Activated B cell treated with CpG ODN at 0.5 μM for 24 hours (primary cell): ENCODE data around the gene CLEC7A. TPM values are rescaled to one million over a fixed set of nuclear protein-coding genes. Genes with fewer than 3 reads are reported as not detected.

Experiments
- ATAC-seq: fragments of 200-7000 bp; cut with Tn5 transposase; one replicate; pipeline ENCODE4 v1.10.0; 2021; ENCODE audit warnings: low read depth, mild to moderate bottlenecking, moderate library complexity
- CTCF ChIA-PET: fragments of 350-600 bp; sonication (Branson Sonifier 250); formaldehyde crosslinking; loops from one replicate; lab custom pipeline; 2021; ENCODE audit warnings: antibody characterized with exemption; lab: Charles Lee
- POLR2A ChIA-PET: fragments of 350-600 bp; sonication (Branson Sonifier 250); formaldehyde crosslinking; loops from one replicate; lab custom pipeline; 2021; ENCODE audit warnings: antibody characterized with exemption; lab: Charles Lee
- DNase-seq: peaks from one replicate; pipeline ENCODE4 v3.0.0; 2022
- H3K27ac Mint-ChIP-seq: one replicate; pipeline ENCODE4 v1.8.0; 2020; ENCODE audit warnings: mixed read lengths
- H3K27me3 Mint-ChIP-seq: one replicate; pipeline ENCODE4 v1.8.0; 2021; ENCODE audit warnings: mixed read lengths
- H3K36me3 Mint-ChIP-seq: one replicate; pipeline ENCODE4 v1.8.0; 2021; ENCODE audit warnings: low read depth, mixed read lengths
- H3K4me1 Mint-ChIP-seq: one replicate; pipeline ENCODE4 v1.8.0; 2021; ENCODE audit warnings: mixed read lengths
- H3K4me3 Mint-ChIP-seq: one replicate; pipeline ENCODE4 v1.8.0; 2020; ENCODE audit warnings: mild to moderate bottlenecking, mixed read lengths
- H3K9me3 Mint-ChIP-seq: one replicate; pipeline ENCODE4 v1.8.0; 2020; ENCODE audit warnings: mixed read lengths
- intact Hi-C: fragments of 100-400 bp; cut with micrococcal nuclease; formaldehyde crosslinking; loops from one replicate; pipeline ENCODE4 v1.15.1; 2024
- total RNA-seq: library from RNA; stranded (reverse); gene quantifications from 2 replicates; pipeline ENCODE4 v1.2.3, GENCODE V29; 2022
- TF ChIP-seq, protein P1 (sequence below): fragments of 200-600 bp; IDR thresholded peaks from one replicate; pipeline ENCODE4 v1.8.0; 2022; ENCODE audit warnings: antibody characterized with exemption, mild to moderate bottlenecking

Gene CLEC7A
- total RNA-seq, 1 donor from 2014 or later = 0.09 TPM

DNA sequence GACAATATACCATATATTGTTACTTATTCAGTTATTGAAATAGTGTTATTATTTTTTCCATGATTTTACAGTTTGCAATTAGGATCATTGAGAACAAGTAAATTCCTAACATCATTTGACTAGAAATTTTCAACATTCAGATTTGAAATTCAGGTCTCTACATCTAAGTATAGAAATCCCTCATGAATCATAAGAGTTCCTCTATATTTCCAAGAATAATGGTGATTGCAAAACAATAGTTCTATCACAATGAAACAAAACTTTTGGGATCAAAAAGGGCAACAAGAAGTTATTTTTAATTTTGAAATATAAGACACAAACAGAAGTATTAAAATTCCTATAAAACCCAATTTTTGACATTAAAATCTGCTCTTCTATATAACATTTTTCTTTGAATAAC lies 42.0 kb downstream of the CLEC7A start:
- no peak overlapping the region for H3K4me3 Mint-ChIP-seq
- TF ChIP-seq, protein P1, sequence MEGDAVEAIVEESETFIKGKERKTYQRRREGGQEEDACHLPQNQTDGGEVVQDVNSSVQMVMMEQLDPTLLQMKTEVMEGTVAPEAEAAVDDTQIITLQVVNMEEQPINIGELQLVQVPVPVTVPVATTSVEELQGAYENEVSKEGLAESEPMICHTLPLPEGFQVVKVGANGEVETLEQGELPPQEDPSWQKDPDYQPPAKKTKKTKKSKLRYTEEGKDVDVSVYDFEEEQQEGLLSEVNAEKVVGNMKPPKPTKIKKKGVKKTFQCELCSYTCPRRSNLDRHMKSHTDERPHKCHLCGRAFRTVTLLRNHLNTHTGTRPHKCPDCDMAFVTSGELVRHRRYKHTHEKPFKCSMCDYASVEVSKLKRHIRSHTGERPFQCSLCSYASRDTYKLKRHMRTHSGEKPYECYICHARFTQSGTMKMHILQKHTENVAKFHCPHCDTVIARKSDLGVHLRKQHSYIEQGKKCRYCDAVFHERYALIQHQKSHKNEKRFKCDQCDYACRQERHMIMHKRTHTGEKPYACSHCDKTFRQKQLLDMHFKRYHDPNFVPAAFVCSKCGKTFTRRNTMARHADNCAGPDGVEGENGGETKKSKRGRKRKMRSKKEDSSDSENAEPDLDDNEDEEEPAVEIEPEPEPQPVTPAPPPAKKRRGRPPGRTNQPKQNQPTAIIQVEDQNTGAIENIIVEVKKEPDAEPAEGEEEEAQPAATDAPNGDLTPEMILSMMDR = no peak
- H3K27ac Mint-ChIP-seq = no peak overlapping the region
- intact Hi-C loops = no loop called here
- POLR2A ChIA-PET = no interaction called here
- H3K27me3 Mint-ChIP-seq = peaks cover 2% of the 10 kb centered on the region
- no peaks in the 10 kb centered on the region for H3K36me3 Mint-ChIP-seq
- no peak for ATAC-seq
- no peak for DNase-seq
- peaks cover 11% of the 10 kb centered on the region for H3K9me3 Mint-ChIP-seq
- H3K4me1 Mint-ChIP-seq = no peaks in the 10 kb centered on the region
- CTCF ChIA-PET = no interaction called here

DNA sequence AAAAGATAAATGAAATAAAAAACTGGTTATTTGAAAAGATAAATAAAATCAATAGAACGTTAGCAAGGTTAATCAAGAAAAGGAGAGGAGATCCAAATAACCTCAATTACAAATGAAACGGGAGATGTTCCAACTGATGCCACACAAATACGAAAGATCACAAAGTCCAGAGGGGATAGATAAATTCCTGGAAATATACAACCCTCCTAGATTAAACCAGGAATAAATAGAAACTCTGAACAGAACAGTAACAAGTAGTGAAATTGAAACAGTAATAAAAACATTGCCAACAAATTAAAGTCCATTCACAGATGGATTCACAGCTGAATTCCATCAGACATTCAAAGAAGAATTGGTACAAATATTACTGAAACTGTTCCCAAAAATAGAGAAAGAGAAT lies 43.6 kb downstream of the CLEC7A start:
- ChIA-PET POLR2A (no interaction called here), CTCF (no interaction called here)
- ATAC-seq = no peak
- H3K27ac Mint-ChIP-seq = no peak overlapping the region
- intact Hi-C loops = no loop called here
- peaks cover 9% of the 10 kb centered on the region for H3K27me3 Mint-ChIP-seq
- TF ChIP-seq, protein P1 = no peak
- peaks cover 16% of the 10 kb centered on the region for H3K9me3 Mint-ChIP-seq
- H3K36me3 Mint-ChIP-seq = no peaks in the 10 kb centered on the region
- DNase-seq = no peak
- no peaks in the 10 kb centered on the region for H3K4me1 Mint-ChIP-seq
- no peak overlapping the region for H3K4me3 Mint-ChIP-seq

DNA sequence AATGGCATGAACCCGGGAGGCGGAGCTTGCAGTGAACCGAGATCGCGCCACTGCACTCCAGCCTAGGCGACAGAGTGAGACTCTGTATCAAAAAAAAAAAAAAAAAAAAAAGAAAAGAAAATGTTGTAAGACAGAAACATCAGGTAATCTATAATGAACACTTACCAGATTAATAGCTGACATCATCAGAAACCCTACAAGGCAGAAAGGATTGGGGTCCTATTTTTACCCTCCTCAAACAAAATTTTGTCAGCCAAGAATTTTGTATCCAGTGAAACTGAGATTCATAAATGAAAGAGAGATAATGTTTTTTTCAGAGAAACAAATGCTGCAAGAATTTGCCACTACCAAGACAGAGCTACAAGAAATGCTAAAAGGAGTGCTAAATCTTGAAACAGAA lies 45.3 kb downstream of the CLEC7A start:
- TF ChIP-seq, protein P1 = no peak
- Mint-ChIP-seq H3K4me3 (no peak overlapping the region), H3K9me3 (peaks cover 16% of the 10 kb centered on the region), H3K27me3 (peaks cover 15% of the 10 kb centered on the region), H3K36me3 (no peaks in the 10 kb centered on the region), H3K27ac (no peak overlapping the region), H3K4me1 (no peaks in the 10 kb centered on the region)
- intact Hi-C loops = no loop called here
- no peak for DNase-seq
- no peak for ATAC-seq
- CTCF ChIA-PET = no interaction called here
- POLR2A ChIA-PET = no interaction called here

DNA sequence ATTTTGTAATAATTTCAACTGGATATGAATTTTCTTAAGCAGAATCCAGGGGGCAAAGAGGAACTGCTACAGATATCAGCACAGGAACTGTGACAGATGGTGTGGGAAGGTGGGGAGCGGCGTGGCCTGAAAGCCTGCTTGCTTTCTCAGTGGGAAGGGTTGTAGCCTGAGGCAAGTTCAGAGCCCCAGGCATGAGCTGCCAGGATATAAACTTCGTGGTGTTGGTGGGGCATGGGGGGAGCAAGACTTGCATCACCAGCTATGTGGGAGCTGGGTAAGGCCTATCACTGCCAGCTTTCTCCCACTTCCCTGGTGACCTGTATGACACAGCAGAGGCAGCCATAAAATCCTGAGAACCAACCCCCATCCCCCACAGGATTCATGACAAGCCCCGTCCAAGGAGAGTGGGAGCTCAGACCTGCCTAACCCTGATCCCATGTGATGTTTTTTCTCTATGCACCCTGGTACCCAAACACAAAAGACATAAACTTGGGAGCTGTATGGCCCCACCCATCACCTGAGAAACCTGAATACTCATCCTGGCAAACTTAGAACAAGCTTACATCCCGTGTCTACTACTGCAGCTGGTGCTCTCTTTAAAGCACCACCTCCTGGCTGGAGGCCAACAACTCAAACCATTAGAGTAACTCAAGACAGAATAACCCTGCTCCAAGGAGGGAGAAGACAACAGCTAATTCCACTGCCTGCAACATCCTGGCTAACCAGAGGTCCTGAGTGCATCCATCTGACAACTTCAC lies 47.7 kb downstream of the CLEC7A start:
- TF ChIP-seq, protein P1 = no peak
- POLR2A ChIA-PET = no interaction called here
- H3K4me3 Mint-ChIP-seq = no peak overlapping the region
- H3K36me3 Mint-ChIP-seq = no peaks in the 10 kb centered on the region
- H3K27me3 Mint-ChIP-seq = peaks cover 19% of the 10 kb centered on the region
- ATAC-seq = no peak
- H3K4me1 Mint-ChIP-seq = peaks cover 4% of the 10 kb centered on the region
- H3K27ac Mint-ChIP-seq = no peak overlapping the region
- no peak for DNase-seq
- peaks cover 16% of the 10 kb centered on the region for H3K9me3 Mint-ChIP-seq
- CTCF ChIA-PET = no interaction called here
- intact Hi-C loops = no loop called here

DNA sequence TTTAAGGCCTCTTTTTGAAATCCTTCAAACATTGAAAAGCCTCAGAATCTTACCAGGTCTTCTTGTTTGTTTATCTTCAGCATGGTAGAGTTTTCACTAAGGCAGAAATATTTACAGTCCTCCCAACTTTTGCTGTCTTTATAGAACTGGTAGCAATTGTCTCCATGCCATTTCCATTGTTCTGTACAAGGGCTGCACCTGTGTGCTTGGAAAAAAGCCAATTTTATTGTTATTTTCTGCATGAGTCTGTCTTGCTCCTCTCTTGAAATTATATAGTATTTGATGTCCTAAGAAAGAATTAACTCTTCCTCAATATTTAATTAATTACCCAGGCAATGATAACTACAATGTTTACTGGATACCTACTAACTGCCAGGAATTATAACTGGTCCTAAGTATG lies 54.5 kb downstream of the CLEC7A start:
- TF ChIP-seq, protein P1 = no peak
- Mint-ChIP-seq H3K4me1 (peaks cover 8% of the 10 kb centered on the region), H3K27ac (no peak overlapping the region), H3K36me3 (no peaks in the 10 kb centered on the region), H3K9me3 (no peaks in the 10 kb centered on the region), H3K27me3 (peaks cover 8% of the 10 kb centered on the region), H3K4me3 (no peak overlapping the region)
- intact Hi-C loops = no loop called here
- CTCF ChIA-PET = no interaction called here
- ATAC-seq (no peak), DNase-seq (no peak)
- POLR2A ChIA-PET = no interaction called here
